H1 (cell line): ENCODE measurements around the gene FGFBP2. TPM values are rescaled to one million over a fixed set of nuclear protein-coding genes. Genes with fewer than 3 reads are reported as not detected.

Experiments used
- CTCF ChIA-PET: fragments of 300-600 bp; sonication (Branson Sonifier 250); formaldehyde crosslinking; loops from one replicate; lab custom pipeline; 2021; ENCODE audit not compliant: partially characterized antibody; lab: Charles Lee
- POLR2A ChIA-PET: fragments of 300-600 bp; sonication (Branson Sonifier 250); formaldehyde crosslinking; loops from one replicate; lab custom pipeline; 2021; ENCODE audit warnings: inconsistent platforms; ENCODE audit not compliant: partially characterized antibody; lab: Charles Lee
- DNase-seq, 2 experiments: peaks; one replicate each; pipeline versions ENCODE4 v3.0.0 to v3.0.0-alpha.2; 2010 to 2022; ENCODE audit warnings: low spot score in 2 of 2, low read depth in 1 of 2, mixed read lengths in 1 of 2
- FAIRE-seq: peaks from 2 replicates; lab custom pipeline; 2011; peaks lifted over from hg19 to GRCh38; lab: Jason Lieb, UNC
- H2AFZ ChIP-seq: 2 replicates; pipeline ENCODE4 v1.8.1; 2012; ENCODE audit warnings: low read length, inconsistent platforms
- H2AK5ac ChIP-seq: 2 replicates; pipeline ENCODE4 v1.6.1; 2013; ENCODE audit warnings: low read depth, low read length
- H2BK120ac ChIP-seq: replicated peaks from 2 replicates; pipeline ENCODE3; 2013; ENCODE audit warnings: low read depth, low read length, inconsistent platforms
- H2BK12ac ChIP-seq: 2 replicates; pipeline ENCODE4 v1.6.1; 2013; ENCODE audit warnings: low read depth, low read length
- H2BK15ac ChIP-seq: 2 replicates; pipeline ENCODE4 v1.6.1; 2013; ENCODE audit warnings: low read length
- H2BK20ac ChIP-seq: 2 replicates; pipeline ENCODE4 v1.6.1; 2013; ENCODE audit warnings: low read length
- H2BK5ac ChIP-seq: 2 replicates; pipeline ENCODE4 v1.6.1; 2013; ENCODE audit warnings: low read depth, low read length
- H3K14ac ChIP-seq: 2 replicates; pipeline ENCODE4 v1.6.1; 2013; ENCODE audit warnings: inconsistent platforms; ENCODE audit not compliant: insufficient read length
- H3K18ac ChIP-seq: 2 replicates; pipeline ENCODE4 v1.6.1; 2013; ENCODE audit warnings: low read length; ENCODE audit errors: extremely low read depth
- H3K23ac ChIP-seq: 2 replicates; pipeline ENCODE4 v1.6.1; 2013; ENCODE audit warnings: inconsistent platforms; ENCODE audit not compliant: insufficient read length
- H3K23me2 ChIP-seq: 2 replicates; pipeline ENCODE4 v1.6.1; 2013; ENCODE audit warnings: low read depth, low read length
- H3K27ac ChIP-seq: 2 replicates; pipeline ENCODE4 v1.6.1; 2011; ENCODE audit warnings: low read depth, low read length, inconsistent platforms
- H3K27me3 ChIP-seq, 4 experiments: replicated peaks in 1 of 4; 1 replicate in 1 of 4; 2 replicates in 3 of 4; pipeline versions ENCODE4 v1.6.1 to v1.8.1; 2011 to 2013; ENCODE audit warnings: low read length in 3 of 4, mild to moderate bottlenecking in 3 of 4, inconsistent platforms in 2 of 4, mixed read lengths in 2 of 4, moderate library complexity in 1 of 4; ENCODE audit not compliant: control insufficient read depth in 3 of 4, insufficient read depth in 3 of 4; ENCODE audit errors: extremely low read depth in 1 of 4
- H3K36me3 ChIP-seq, 4 experiments: 2 replicates each; pipeline versions ENCODE4 v1.6.1 to v1.8.1; 2011 to 2013; ENCODE audit warnings: mild to moderate bottlenecking in 4 of 4, low read length in 3 of 4, moderate library complexity in 2 of 4, control low read depth in 1 of 4, inconsistent platforms in 1 of 4; ENCODE audit not compliant: insufficient read depth in 4 of 4, control insufficient read depth in 2 of 4
- H3K4ac ChIP-seq: replicated peaks from 2 replicates; pipeline ENCODE3; 2013; ENCODE audit warnings: low read length, low read depth, mixed read lengths, inconsistent platforms; ENCODE audit not compliant: insufficient read length
- H3K4me1 ChIP-seq, 4 experiments: replicated peaks in 1 of 4; 1 replicate in 1 of 4; 2 replicates in 3 of 4; pipeline versions ENCODE4 v1.6.1 to v1.8.1; 2011 to 2013; ENCODE audit warnings: low read length in 3 of 4, inconsistent platforms in 2 of 4, mixed read lengths in 1 of 4; ENCODE audit not compliant: insufficient read depth in 4 of 4, control insufficient read depth in 3 of 4
- H3K4me2 ChIP-seq, 2 experiments: 2 replicates each; pipeline versions ENCODE4 v1.6.1 to v1.8.1; 2011 to 2013; ENCODE audit warnings: low read depth in 2 of 2, low read length in 2 of 2, control low read depth in 1 of 2, inconsistent platforms in 1 of 2, mild to moderate bottlenecking in 1 of 2; ENCODE audit not compliant: insufficient read depth in 1 of 2
- H3K4me3 ChIP-seq, 4 experiments: fragments of 200-600, 300-600 bp in 1 of 4; sonication (generic), shearing (Covaris generic), sonication (Bioruptor Twin) in 1 of 4; 2 replicates each; pipeline versions ENCODE4 v1.5.1 to v1.8.1; 2011 to 2016; ENCODE audit warnings: low read length in 4 of 4, low read depth in 3 of 4, control low read depth in 2 of 4, inconsistent platforms in 2 of 4, mild to moderate bottlenecking in 2 of 4, mixed read lengths in 1 of 4, moderate library complexity in 1 of 4; ENCODE audit not compliant: insufficient read depth in 2 of 4; ENCODE audit errors: extremely low read depth in 1 of 4
- H3K56ac ChIP-seq: replicated peaks from 2 replicates; pipeline ENCODE3; 2013; ENCODE audit warnings: low read depth, mild to moderate bottlenecking, mixed read lengths, low read length, inconsistent platforms; ENCODE audit not compliant: insufficient read length
- H3K79me1 ChIP-seq: 2 replicates; pipeline ENCODE4 v1.6.1; 2013; ENCODE audit warnings: low read depth, low read length, control low read depth
- H3K79me2 ChIP-seq, 2 experiments: 2 replicates each; pipeline versions ENCODE4 v1.6.1 to v1.8.1; 2012 to 2013; ENCODE audit warnings: low read length in 2 of 2, mild to moderate bottlenecking in 2 of 2, inconsistent platforms in 1 of 2; ENCODE audit not compliant: insufficient read depth in 2 of 2, control insufficient read depth in 1 of 2
- H3K9ac ChIP-seq, 4 experiments: replicated peaks in 1 of 4; 1 replicate in 1 of 4; 2 replicates in 3 of 4; pipeline versions ENCODE4 v1.6.1 to v1.8.1; 2011 to 2013; ENCODE audit warnings: low read depth in 3 of 4, low read length in 3 of 4, control low read depth in 2 of 4, mild to moderate bottlenecking in 2 of 4, moderate library complexity in 2 of 4, inconsistent platforms in 1 of 4; ENCODE audit errors: extremely low read depth in 1 of 4
- H3K9me3 ChIP-seq, 2 experiments: 2 replicates each; pipeline versions ENCODE4 v1.6.1 to v1.8.1; 2012 to 2013; ENCODE audit warnings: mild to moderate bottlenecking in 2 of 2, moderate library complexity in 2 of 2, control low read depth in 1 of 2, inconsistent platforms in 1 of 2, low read depth in 1 of 2, low read length in 1 of 2, mixed read lengths in 1 of 2; ENCODE audit not compliant: insufficient read depth in 2 of 2
- H4K20me1 ChIP-seq, 2 experiments: replicated peaks in 1 of 2; 2 replicates each; pipeline versions ENCODE3 to v1.8.1; 2011 to 2013; ENCODE audit warnings: inconsistent platforms in 2 of 2, low read length in 2 of 2, mild to moderate bottlenecking in 1 of 2; ENCODE audit not compliant: insufficient read depth in 2 of 2, control insufficient read depth in 1 of 2
- H4K5ac ChIP-seq: 2 replicates; pipeline ENCODE4 v1.6.1; 2013; ENCODE audit warnings: low read length, low read depth, mixed read lengths, inconsistent platforms; ENCODE audit not compliant: insufficient read length
- H4K8ac ChIP-seq: 2 replicates; pipeline ENCODE4 v1.8.0; 2013; ENCODE audit warnings: mild to moderate bottlenecking, moderate library complexity, low read length, inconsistent platforms; ENCODE audit not compliant: insufficient read depth; ENCODE audit errors: extremely low read depth
- H4K91ac ChIP-seq: replicated peaks from 2 replicates; pipeline ENCODE3; 2013; ENCODE audit warnings: low read length, mixed read lengths, inconsistent platforms; ENCODE audit not compliant: insufficient read length
- BCL11A ChIP-seq, 2 experiments: IDR thresholded peaks; one replicate each; pipeline ENCODE4 v1.6.1; 2011; ENCODE audit warnings: low read depth in 2 of 2, low read length in 2 of 2, mild to moderate bottlenecking in 2 of 2
- NRF1 ChIP-seq: IDR thresholded peaks from 2 replicates; pipeline ENCODE4 v1.6.1; 2011; ENCODE audit warnings: mild to moderate bottlenecking, low read depth, low read length, improper control_type of control experiment
- SP4 ChIP-seq: IDR thresholded peaks from 2 replicates; pipeline ENCODE4 v1.6.1; 2012; ENCODE audit warnings: low read length, inconsistent platforms
- WGBS, 2 experiments: shearing (Covaris generic) in 1 of 2; methylation state at CpG; one replicate each; pipeline versions ENCODE4 v1.1.6 to v1.1.7; 2013 to 2015; ENCODE audit warnings: low lambda C conversion rate in 2 of 2, mixed read lengths in 2 of 2, inconsistent platforms in 1 of 2, low coverage in 1 of 2, missing lambda C conversion rate in 1 of 2; ENCODE audit not compliant: insufficient replicate concordance in 2 of 2, insufficient coverage in 1 of 2, insufficient read length in 1 of 2; ENCODE audit errors: extremely low coverage in 1 of 2, missing lambda C conversion rate in 1 of 2; 5-methylcytosine and 5-hydroxymethylcytosine counted together
- polyA plus RNA-seq, 7 experiments: library from polyadenylated mRNA; depleted of rRNA in 3 of 7; stranded (reverse) in 5 of 7; unstranded in 2 of 7; fragments of >200 nt in 5 of 7; fragments of 200-250 nt in 2 of 7; gene quantifications; 1 replicate in 5 of 7; 2 replicates in 1 of 7; 4 replicates in 1 of 7; pipeline versions ENCODE4 v1.2.1 to v1.2.3, GENCODE V29; 2011 to 2013; ENCODE audit warnings: missing spikeins in 2 of 7, mixed read lengths in 2 of 7
- total RNA-seq: library from RNA; stranded (reverse); fragmentation: NEBNext Ultra II Directional; extraction: Animal tissue kit (Norgen Biotek cat#: 25700); gene quantifications from 2 replicates; pipeline ENCODE4 v1.2.1, GENCODE V29; 2021

The FGFBP2 gene
- total and polyA plus RNA-seq, 2 of the 8 experiments (the other 6 are each of a cell fraction or from before 2014, with no cell fraction given), result 0.15 TPM; not detected in 1

DNA sequence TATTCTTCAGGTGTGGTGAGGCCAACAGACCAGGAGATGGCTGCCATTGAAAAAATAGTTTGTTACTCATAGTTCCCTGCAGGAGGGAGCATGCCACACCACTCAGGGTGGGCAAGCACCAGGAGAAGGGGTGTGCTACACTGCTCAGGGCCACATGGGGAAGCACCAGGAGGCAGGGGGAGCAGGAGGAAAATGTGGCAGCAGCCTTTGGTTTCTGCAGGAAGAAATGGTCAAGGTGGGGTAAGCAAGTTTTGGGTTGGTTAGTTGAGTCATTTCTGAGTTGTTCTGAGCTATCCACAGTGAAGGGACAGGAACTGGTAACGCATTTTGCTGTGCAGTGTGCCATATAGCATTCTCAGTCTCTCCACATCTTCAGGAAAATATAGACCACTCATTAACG, 48.2 kb downstream of the FGFBP2 start:
- Histone ChIP-seq H2BK120ac (no peak overlapping the region), H3K4me3 (no peak overlapping the region), H3K9me3 (peaks cover 0 to 6% of the 10 kb centered on the region in 2 experiments; a peak in 1 of 4 replicates), H3K23ac (no peak overlapping the region), H3K4ac (no peak overlapping the region), H2AK5ac (no peak overlapping the region), H3K4me2 (no peak overlapping the region), H2AFZ (no peak overlapping the region), H3K18ac (no peak overlapping the region), H3K56ac (no peak overlapping the region), H3K79me1 (no peaks in the 10 kb centered on the region), H3K36me3 (no peaks in the 10 kb centered on the region), H4K20me1 (no peaks in the 10 kb centered on the region), H3K14ac (no peak overlapping the region), H3K4me1 (no peaks in the 10 kb centered on the region), H2BK5ac (no peak overlapping the region), H3K9ac (no peak overlapping the region), H4K91ac (no peak overlapping the region), H2BK12ac (no peak overlapping the region)
- WGBS, 2 experiments, result 92% methylated on average over 2 of the region's 2 CpGs; no CpG with 5 or more reads in 1 of the 2 experiments
- FAIRE-seq (no peak), DNase-seq (no peak)
- TF ChIP-seq NRF1 (no peak), SP4 (no peak), BCL11A (IDR thresholded peaks at IDR 0.05; ENCODE audit: low read depth in 2 of 2, low read length in 2 of 2) (no peak)
- TF ChIP-seq, all 59 proteins: peak for 0
- ChIA-PET POLR2A (no interaction called here), CTCF (no interaction called here)
- no peaks in the 10 kb centered on the region for H3K23me2 ChIP-seq
- no peak overlapping the region for H4K5ac ChIP-seq
- H2BK20ac ChIP-seq, result no peak overlapping the region
- H3K27me3 ChIP-seq, result no peaks in the 10 kb centered on the region; a peak in 1 of 7 replicates
- H2BK15ac ChIP-seq, result no peak overlapping the region
- no peaks in the 10 kb centered on the region for H3K79me2 ChIP-seq
- no peak overlapping the region for H4K8ac ChIP-seq
- H3K27ac ChIP-seq, result no peak overlapping the region
